Activated CD4-positive, alpha-beta T cell treated with anti-CD3 and anti-CD28 coated beads, Interleukin-2, Interleukin-6, amounts not matched to agents 100 ng/mL and 50 ng/mL, durations not matched to agents 16 hours and 8 hours (primary cell): ENCODE measurements around the gene INSM1.

Experiments used
- DNase-seq: peaks from one replicate; pipeline ENCODE4 v3.0.0-alpha.2; 2020

Gene INSM1

DNA sequence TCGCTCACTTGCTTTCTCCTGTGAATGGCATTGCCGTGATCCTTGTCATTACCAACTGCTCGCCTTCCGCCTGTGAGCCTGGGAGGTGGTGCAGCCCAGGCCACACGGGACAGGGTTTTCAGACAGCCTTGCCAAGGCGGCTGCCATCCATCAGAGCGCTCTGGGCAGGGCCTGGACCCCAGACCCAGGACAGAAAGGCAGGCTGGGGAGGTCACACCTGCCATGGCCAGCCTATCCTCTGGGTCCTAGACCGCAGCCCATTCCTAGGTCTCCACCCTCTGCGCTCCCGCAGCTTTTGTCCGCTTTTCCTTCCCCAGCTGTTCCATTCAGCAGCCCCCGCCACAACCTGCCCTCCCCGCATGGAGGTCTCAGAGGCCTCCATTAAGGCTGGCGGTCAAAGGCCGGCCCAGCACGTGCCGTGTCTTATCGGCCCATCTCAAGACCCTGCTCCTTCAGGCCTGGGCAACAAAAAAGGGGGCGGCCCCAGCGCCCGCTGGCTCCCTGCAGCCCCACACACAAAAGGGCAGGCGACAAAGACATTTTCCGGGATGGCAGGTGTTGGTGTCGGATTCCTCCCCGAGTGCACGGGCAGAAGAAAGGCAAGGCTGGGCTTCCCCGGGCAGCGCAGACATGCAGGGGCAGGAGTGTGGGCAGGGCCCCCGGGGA is 28.1 kb downstream of the INSM1 start:
- no peak for DNase-seq

- DNase-seq: no peak
Measured at GRCh38 chr20:20396794-20397193, 28.9 kb downstream of the INSM1 start.

- no peak for DNase-seq
Measured at GRCh38 chr20:20398123-20398522, 30.2 kb downstream of the INSM1 start.

- DNase-seq: no peak
Measured at GRCh38 chr20:20399531-20400500, 31.9 kb downstream of the INSM1 start.

- no peak for DNase-seq
Measured at GRCh38 chr20:20401991-20402390, 34.1 kb downstream of the INSM1 start.

GRCh38 chr20:20404633-20405032 is 36.7 kb downstream of the INSM1 start:
- DNase-seq: peak; percentile 4

GRCh38 chr20:20405623-20406022 is 37.7 kb downstream of the INSM1 start:
- no peak for DNase-seq

DNA sequence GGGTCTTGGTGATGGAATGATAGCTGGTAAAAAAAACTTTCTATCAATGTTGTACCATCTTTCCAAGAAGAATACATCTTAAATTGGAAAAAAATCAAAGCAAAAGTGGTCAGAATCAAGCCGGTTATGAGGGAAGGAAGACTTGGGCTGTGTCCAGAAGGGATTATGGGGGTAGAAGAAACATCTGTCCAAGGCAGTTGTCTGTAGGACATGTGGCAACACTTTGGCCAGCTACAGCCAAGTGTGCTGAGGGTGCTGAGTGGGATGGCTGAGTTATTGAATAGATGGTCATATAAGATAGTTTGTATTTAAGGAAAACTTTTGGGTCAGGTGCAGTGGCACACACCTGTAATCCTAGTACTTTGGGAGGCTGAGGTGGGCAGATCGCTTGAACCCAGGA is 38.4 kb downstream of the INSM1 start:
- DNase-seq: no peak

GRCh38 chr20:20407891-20408805 is 40.2 kb downstream of the INSM1 start:
- DNase-seq: no peak

GRCh38 chr20:20409331-20409730 is 41.4 kb downstream of the INSM1 start:
- DNase-seq: no peak

DNA sequence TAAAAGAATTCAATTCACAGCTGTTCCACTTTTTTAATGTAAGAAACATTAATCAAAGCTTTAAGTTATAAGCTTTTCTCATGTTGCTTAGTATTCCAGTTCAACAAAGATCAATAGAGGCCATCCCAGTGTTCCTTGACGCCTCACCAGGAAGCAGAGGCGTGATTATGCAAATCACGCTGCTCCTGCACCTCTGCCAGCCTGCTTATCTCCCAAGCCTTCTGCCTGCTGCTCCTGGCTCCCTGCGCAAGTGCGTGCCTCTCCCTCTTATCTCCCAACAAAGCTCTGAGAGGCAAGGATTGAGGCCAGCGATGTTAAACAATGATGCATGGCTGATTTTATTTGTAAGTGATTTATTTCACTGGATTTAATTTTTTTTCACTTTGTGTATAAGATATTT is 42.8 kb downstream of the INSM1 start:
- no peak for DNase-seq

GRCh38 chr20:20411402-20411801 is 43.5 kb downstream of the INSM1 start:
- no peak for DNase-seq

- no peak for DNase-seq
Measured at GRCh38 chr20:20411836-20412235, 43.9 kb downstream of the INSM1 start.

GRCh38 chr20:20412750-20413149 is 44.8 kb downstream of the INSM1 start:
- peak; percentile 16 for DNase-seq

DNA sequence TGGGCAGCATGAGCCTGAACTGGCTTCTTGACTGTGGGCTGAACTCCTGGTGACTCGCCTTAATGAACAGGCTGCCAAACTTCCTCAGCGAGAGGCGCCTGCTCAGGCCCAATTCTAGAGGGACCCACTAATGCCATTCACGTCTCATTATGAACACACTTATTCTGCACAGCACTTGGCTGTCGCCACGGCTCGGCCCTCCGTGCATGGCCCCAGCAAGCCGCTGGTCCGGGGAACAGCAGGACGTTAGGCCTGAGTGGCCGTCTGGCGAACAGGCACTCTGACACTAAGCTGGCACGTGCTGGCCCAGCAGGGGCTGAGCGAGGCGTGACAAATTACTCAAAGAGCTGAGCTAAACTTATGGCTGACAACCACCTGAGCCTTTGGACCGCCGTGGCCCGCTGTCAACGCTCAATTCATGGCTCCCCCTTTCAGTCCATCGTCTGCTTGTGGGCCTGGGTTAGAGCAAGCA is 45.9 kb downstream of the INSM1 start:
- no peak for DNase-seq

DNA sequence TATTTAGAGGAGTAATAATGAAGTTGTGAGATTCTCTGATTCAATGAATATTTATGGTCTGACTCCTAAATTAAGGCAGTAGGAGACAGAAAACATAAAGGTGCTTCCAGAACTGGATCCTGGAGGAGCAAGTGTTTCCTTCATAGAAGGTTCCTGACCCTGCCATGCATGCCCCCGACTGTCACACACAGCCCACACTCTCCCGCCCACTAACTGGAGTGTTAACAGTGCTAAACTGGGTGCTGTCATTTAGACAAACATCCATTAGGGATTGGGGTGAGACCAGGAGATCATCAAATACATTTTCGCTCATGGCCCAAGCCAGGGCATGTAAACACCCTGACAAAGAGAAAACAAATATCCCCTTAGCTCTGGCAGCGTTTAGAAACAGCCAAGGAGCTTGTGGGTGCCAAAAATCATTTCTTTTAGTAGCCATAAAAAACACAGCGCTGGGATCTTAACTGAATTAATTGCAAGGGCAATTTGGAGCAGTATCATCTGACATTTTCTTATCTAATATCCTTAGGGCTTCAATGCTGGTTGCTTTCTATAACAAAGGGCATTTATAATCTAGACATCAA is 46.8 kb downstream of the INSM1 start:
- DNase-seq: no peak

GRCh38 chr20:20415321-20415720 is 47.4 kb downstream of the INSM1 start:
- no peak for DNase-seq

DNA sequence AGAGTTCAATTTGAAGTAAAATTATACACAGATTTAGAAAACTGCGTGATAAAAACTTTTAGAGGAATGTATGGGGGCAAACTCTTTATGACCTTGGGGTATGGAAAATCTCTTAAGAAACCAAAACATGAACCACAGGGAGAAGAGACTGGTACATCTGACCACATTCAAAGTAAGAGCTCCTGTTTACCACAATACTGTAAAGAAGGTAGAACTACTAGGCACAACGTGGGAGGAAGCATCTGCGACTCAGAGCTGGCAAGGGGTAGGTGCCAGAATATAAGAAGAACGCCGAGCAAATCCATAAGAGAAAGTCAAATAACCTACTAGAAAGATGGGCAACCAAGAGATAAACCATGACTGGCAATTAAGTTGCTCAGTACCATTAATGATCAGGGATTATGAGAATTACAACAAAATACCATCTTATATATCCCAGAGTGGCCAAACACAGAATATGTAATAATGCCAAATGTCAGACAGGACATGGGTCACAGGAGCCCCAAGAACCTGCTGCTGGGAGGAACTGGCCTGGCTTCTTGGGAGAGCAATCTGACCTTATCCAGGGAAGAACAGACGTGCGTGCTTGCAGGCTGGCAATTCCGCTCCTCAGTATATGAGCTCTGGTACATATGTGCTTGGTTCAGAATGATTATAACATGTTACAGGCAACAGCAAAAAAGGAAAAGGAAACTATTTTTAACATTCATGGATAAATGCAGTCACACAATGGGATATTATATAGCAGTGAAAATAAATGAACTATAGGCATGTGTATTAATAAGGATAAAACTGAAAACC is 50.2 kb downstream of the INSM1 start:
- no peak for DNase-seq
